GM19239 (cell line): ENCODE results near the gene TMEM106C.

Source experiments
- DNase-seq: peaks from one replicate; pipeline ENCODE4 v3.0.0; 2011; ENCODE audit warnings: low spot score; ENCODE audit not compliant: insufficient read length
- FAIRE-seq: peaks from 2 replicates; lab custom pipeline; 2011; peaks lifted over from hg19 to GRCh38; lab: Jason Lieb, UNC

The TMEM106C gene

GRCh38 chr12:47977772-47978597 lies 14.6 kb downstream of the TMEM106C start:
- no peak for FAIRE-seq
- no peak for DNase-seq

GRCh38 chr12:47978598-47978873 lies 15.1 kb downstream of the TMEM106C start:
- DNase-seq, result no peak
- FAIRE-seq, result no peak

DNA sequence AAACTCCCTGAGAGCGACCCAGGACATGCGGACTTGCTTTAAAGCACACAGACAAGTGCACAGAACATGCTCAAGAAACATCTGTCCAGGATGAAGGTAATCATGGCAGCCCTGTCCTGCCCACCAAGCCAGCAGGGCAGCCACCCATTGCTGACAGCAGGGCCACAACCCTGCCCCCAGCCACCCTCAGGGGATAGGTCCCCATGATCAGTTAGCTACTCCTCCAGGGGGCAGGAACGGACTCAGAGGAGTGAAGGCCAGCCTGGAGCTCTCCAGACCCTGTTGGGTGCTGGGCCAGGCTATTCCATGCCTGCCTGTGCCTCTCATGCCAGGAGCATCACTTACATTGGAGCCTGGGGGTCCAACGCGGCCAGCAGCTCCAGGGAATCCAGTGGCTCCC lies 15.8 kb downstream of the TMEM106C start:
- FAIRE-seq (no peak), DNase-seq (no peak)

GRCh38 chr12:47979686-47980085 lies 16.3 kb downstream of the TMEM106C start:
- FAIRE-seq (no peak), DNase-seq (no peak)

DNA sequence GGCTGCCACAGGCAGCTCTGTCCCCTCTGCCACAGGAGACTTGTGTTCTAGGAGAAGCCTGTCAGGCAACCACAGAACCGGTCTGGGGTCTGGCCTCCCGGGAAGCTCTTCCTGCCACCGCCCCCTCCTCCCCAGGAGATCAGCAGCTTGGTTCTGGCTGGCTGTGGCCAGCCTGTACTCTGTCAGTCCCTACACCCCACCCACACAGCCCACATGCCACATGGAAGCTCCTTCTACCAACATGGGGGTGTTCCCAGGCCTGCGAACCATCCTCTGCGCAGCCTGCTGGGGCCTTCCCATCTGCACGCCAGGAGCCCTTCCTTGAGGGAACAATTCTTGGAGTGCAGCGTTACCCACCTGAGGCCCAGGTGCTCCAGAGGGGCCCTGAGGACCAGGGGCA lies 16.8 kb downstream of the TMEM106C start:
- no peak for FAIRE-seq
- no peak for DNase-seq

GRCh38 chr12:47980779-47981495 lies 17.5 kb downstream of the TMEM106C start:
- FAIRE-seq (no peak), DNase-seq (no peak)

- FAIRE-seq, result no peak
- DNase-seq, result no peak
Measured at GRCh38 chr12:47981496-47982260, 18.3 kb downstream of the TMEM106C start.

- DNase-seq, result no peak
- no peak for FAIRE-seq
Measured at GRCh38 chr12:47982311-47982710, 18.9 kb downstream of the TMEM106C start.

DNA sequence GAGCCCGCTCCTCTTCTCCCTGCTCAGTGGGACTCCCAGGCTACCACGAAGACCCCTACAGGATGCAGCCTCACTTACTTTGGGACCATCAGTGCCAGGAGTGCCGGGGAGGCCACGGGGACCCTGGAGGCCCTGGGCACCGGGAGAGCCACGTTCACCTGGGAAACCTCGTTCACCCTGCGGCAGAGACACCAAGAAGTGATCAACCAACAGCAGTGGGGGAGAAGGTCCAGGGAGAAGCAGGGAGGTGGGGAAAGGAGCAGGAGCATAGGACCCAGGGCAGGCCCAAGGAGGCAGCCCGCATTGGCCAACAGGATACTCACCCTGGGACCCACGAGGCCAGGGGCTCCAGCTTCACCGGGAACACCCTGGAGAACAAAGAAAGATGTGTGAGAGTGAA lies 19.4 kb downstream of the TMEM106C start:
- FAIRE-seq (no peak), DNase-seq (no peak)

- DNase-seq, result no peak
- FAIRE-seq, result no peak
Measured at GRCh38 chr12:47983541-47984115, 20.2 kb downstream of the TMEM106C start.

DNA sequence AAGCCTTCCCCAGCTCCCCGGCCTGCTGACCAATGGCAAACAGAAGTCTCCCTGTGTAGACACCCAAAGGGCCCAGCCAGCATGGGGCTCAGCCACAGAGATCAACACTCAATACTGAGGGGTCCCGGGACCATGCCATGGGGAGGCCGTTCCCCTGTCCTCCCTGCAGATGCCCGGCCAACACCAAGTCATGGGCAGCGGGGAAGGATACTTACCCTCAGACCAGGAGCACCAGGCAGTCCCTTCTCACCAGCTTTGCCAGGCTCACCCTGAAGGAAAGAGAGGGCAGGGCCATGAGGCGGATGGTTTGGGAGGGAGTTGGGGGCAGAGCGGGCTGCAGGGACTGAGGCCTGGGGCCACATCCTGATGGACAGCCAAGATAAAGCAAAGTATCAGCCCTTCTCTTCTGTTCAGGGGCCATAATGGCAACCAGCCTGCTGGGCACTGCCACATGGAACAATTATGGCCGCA lies 21.0 kb downstream of the TMEM106C start:
- DNase-seq (no peak), FAIRE-seq (no peak)

DNA sequence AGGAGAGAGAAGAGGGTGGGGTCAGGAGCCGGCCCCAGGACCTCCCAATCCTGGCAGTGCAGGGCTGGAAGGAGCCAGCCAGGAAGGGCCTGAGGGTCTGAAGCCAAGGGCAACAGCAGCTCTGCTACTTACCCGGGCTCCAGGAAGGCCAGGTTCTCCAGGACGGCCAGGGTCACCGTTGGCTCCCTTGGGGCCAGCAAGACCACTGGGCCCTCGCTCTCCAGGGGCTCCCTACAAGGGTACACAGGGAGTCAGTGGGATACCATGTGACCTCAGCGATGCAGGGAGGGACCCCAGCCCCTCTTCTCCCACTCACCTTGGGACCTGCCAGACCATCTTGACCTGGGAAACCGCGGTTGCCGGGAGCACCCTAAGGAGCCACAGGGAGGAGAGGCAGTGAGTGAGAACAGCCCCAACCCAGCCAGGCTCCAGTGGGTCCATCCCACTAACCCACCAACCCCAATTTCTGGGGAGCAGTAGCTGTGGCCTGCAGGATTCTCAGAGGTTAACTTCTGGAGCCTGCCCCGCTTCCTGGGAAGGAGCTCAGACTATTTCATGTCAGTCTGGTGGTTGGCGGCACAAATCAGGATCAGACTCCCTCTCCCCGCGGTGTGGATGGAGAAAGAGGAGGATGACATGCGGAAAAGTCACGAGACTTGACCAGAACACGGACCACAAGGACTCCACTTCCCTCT lies 22.3 kb downstream of the TMEM106C start:
- FAIRE-seq, result no peak
- no peak for DNase-seq

- FAIRE-seq, result no peak
- no peak for DNase-seq
Measured at GRCh38 chr12:47986291-47986660, 22.9 kb downstream of the TMEM106C start.

DNA sequence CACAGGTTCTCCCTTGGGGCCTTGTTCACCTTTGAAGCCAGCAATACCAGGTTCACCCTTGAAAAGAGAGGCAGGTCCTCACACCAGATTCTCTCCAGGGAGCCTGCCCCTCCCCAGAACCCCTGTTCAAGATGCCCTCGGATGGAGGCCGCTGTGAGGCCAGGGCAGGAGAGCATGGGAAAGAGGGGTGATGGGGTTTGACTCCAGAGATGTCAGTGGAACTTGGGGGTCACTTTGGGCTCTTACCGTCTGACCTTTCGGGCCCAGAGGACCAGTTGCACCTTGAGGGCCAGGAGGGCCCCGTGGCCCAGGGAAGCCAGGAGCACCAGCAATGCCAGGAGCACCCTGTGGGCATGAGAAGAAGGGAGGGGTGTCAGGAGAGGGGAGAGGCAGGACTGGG lies 23.4 kb downstream of the TMEM106C start:
- FAIRE-seq (no peak), DNase-seq (no peak)

- DNase-seq (no peak), FAIRE-seq (no peak)
Measured at GRCh38 chr12:47987411-47988072, 24.1 kb downstream of the TMEM106C start.

DNA sequence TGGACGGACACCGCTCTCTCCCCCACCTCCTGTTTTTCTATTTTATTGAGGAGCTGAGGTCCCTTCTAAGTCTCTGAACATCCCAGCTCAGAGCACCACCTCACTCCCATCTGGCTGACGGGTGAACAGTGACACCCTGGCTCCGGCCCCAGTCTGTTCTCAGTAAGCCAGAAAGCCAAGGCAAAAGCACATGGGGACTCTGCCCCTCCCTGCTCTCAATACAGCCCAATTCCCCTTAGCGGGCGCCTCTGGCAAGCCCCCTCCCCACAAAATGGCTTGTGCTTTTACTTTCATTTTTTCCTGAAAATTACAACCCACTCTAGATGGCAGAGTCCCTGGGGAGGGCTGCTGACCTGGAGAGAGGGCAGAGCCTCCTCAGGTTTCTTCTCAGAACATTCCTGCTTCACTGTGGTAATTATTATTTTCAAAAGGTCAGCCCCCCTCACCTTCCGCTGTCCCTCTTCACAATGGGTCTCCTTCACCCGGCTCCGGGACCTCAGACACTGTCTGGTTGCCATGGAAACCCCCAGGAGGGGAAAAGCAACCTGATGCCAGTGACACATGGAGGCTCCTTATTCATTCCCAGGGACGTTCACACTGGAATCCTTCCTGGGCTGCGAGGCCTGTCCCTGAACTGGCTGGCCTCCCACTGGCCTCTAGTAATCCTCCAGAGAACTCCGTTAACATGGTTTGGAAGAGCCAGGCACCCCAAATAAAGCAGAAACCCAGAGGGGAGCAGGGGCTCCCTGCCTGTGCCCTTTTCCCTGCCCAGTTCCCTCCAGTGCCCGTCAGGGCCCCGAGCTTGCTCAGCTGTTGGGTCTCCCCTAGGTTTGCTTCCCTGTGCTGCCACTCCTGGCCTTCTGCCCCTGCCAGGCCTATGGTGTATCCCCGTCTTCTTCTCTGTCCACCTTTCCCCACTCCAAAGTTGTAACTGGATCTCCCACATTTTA lies 25.0 kb downstream of the TMEM106C start:
- DNase-seq, result no peak

DNA sequence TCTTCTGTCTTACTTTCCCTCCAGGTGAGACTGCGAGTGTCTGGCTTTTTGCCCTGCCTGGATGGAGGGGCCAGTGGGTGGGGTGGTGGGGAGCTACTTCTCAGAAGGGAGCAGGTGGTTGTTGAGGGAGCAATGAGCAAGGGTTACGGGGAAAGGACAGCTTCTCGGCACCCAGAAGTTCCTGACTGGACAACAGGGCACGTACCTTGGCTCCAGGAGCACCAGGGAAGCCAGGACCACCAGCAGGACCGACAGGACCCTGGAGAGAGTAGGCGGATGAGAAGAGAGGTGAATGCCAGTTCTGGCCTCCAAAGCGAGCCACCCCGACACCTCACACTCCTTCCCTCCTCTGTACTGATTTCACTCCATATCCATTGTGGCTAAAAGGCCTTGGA lies 25.6 kb downstream of the TMEM106C start:
- FAIRE-seq (no peak), DNase-seq (no peak)

More for the DNA sequence above, 25.0 kb downstream of the TMEM106C start:
- no peak for FAIRE-seq

- FAIRE-seq, result no peak
Measured at GRCh38 chr12:47989666-47990065, 26.3 kb downstream of the TMEM106C start.

More at GRCh38 chr12:47989666-47990065, 26.3 kb downstream of the TMEM106C start:
- DNase-seq, result no peak
